OCI-LY1 (cell line): ENCODE results near the gene LRRC3C.

Experiments
- EZH2 ChIP-seq: fragments of 200-600 bp; sonication (generic), shearing (Covaris generic); IDR thresholded peaks from 2 replicates; pipeline ENCODE4 v1.8.0; 2017; ENCODE audit warnings: borderline replicate concordance, mixed run types, mild to moderate bottlenecking, antibody characterized with exemption, low read length, moderate library complexity, mixed read lengths
- TF ChIP-seq, protein P1 (sequence below): fragments of 200-600 bp; sonication (generic), shearing (Covaris generic); IDR thresholded peaks from 2 replicates; pipeline ENCODE4 v1.5.1; 2017; ENCODE audit warnings: mild to moderate bottlenecking, antibody characterized with exemption, low read length, moderate library complexity, mixed read lengths

DNA sequence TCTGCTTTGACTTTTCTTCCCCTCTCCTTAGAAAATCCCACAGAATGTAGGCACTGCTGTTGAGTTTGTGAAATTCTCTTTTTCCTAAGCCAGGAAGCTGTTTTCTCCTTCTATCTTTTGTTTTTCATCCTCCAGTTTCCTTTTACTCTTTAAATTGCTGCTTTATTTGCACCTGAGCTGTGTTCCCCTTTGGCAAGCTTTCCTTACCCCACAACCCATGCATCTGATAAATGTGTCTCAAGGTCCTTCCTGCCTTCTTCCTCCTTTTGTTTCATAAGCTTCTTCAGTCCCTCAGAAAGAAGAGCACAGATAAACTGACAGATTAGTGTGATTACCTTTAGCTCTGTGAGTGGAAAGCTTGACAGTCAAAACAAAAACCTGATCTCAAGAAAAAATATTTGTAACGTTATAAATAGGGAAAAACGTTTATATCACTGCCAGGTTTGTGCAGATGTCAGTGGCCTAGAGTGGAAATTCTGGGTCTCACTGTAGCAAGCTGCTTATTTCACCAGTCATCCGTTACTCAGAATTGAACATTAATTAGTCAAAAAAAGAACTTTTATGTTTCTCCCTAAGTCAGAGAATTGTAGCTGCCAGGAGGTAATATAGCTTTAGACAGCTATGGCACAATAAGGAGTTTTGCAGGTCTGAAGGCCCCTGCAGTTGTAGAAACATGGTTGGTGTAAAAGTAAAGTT is 32.7 kb upstream of the LRRC3C start:
- TF ChIP-seq, protein P1, sequence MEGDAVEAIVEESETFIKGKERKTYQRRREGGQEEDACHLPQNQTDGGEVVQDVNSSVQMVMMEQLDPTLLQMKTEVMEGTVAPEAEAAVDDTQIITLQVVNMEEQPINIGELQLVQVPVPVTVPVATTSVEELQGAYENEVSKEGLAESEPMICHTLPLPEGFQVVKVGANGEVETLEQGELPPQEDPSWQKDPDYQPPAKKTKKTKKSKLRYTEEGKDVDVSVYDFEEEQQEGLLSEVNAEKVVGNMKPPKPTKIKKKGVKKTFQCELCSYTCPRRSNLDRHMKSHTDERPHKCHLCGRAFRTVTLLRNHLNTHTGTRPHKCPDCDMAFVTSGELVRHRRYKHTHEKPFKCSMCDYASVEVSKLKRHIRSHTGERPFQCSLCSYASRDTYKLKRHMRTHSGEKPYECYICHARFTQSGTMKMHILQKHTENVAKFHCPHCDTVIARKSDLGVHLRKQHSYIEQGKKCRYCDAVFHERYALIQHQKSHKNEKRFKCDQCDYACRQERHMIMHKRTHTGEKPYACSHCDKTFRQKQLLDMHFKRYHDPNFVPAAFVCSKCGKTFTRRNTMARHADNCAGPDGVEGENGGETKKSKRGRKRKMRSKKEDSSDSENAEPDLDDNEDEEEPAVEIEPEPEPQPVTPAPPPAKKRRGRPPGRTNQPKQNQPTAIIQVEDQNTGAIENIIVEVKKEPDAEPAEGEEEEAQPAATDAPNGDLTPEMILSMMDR = no peak
- TF ChIP-seq EZH2 = no peak
